Glutamatergic neuron (in vitro differentiated cells): Measurements from ENCODE around the gene FHL2. TPM values are rescaled to one million over a fixed set of nuclear protein-coding genes. Genes with fewer than 3 reads are reported as not detected.

ENCODE experiments used
- DNase-seq: peaks from one replicate; pipeline ENCODE4 v3.0.0; 2022
- H3K27ac Mint-ChIP-seq: one replicate; pipeline ENCODE4 v1.8.0; 2020; ENCODE audit warnings: mild to moderate bottlenecking, mixed read lengths, inconsistent platforms; ENCODE audit not compliant: unreplicated experiment
- H3K27me3 Mint-ChIP-seq: one replicate; pipeline ENCODE4 v1.8.0; 2020; ENCODE audit warnings: mild to moderate bottlenecking, moderate library complexity, mixed read lengths, inconsistent platforms; ENCODE audit not compliant: unreplicated experiment
- H3K36me3 Mint-ChIP-seq: one replicate; pipeline ENCODE4 v1.8.0; 2020; ENCODE audit warnings: mild to moderate bottlenecking, mixed read lengths, inconsistent platforms; ENCODE audit not compliant: unreplicated experiment
- H3K4me1 Mint-ChIP-seq: one replicate; pipeline ENCODE4 v1.8.0; 2020; ENCODE audit warnings: mild to moderate bottlenecking, low read depth, mixed read lengths, inconsistent platforms; ENCODE audit not compliant: unreplicated experiment
- H3K4me3 Mint-ChIP-seq: one replicate; pipeline ENCODE4 v1.8.0; 2020; ENCODE audit warnings: mild to moderate bottlenecking, mixed read lengths, inconsistent platforms; ENCODE audit not compliant: unreplicated experiment
- H3K9me3 Mint-ChIP-seq: one replicate; pipeline ENCODE4 v1.8.0; 2020; ENCODE audit warnings: mild to moderate bottlenecking, moderate library complexity, mixed read lengths, inconsistent platforms; ENCODE audit not compliant: unreplicated experiment
- CTCF ChIP-seq: fragments of 200-600 bp; sonication (generic); IDR thresholded peaks from one replicate; pipeline ENCODE4 v1.5.0; 2021; ENCODE audit not compliant: partially characterized antibody, unreplicated experiment
- total RNA-seq: library from RNA; stranded (reverse); fragmentation: NEBNext Ultra II Directional; extraction: Animal tissue kit (Norgen Biotek cat#: 25700); gene quantifications from one replicate; pipeline ENCODE4 v1.2.1, GENCODE V29; 2021; ENCODE audit not compliant: unreplicated experiment

The FHL2 gene
- total RNA-seq, 1 donor from 2014 or later = 3.2 TPM

- no peak overlapping the region for H3K4me3 Mint-ChIP-seq
- H3K27ac Mint-ChIP-seq = no peak overlapping the region
- no peaks in the 10 kb centered on the region for H3K27me3 Mint-ChIP-seq
- no peak for DNase-seq
- TF ChIP-seq CTCF = no peak
- no peaks in the 10 kb centered on the region for H3K9me3 Mint-ChIP-seq
- no peaks in the 10 kb centered on the region for H3K36me3 Mint-ChIP-seq
- H3K4me1 Mint-ChIP-seq = peaks cover 4% of the 10 kb centered on the region
Measured at GRCh38 chr2:105317937-105318336, 80.9 kb downstream of the FHL2 start.

- Mint-ChIP-seq H3K27ac (no peak overlapping the region), H3K9me3 (no peaks in the 10 kb centered on the region), H3K36me3 (no peaks in the 10 kb centered on the region), H3K27me3 (peaks cover 1% of the 10 kb centered on the region), H3K4me1 (no peaks in the 10 kb centered on the region), H3K4me3 (no peak overlapping the region)
- no peak for DNase-seq
- TF ChIP-seq CTCF = no peak
Measured at GRCh38 chr2:105315314-105315713, 83.5 kb downstream of the FHL2 start.

GRCh38 chr2:105313877-105314276 lies 85.0 kb downstream of the FHL2 start:
- H3K4me3 Mint-ChIP-seq = no peak overlapping the region
- DNase-seq = no peak
- no peaks in the 10 kb centered on the region for H3K9me3 Mint-ChIP-seq
- H3K27me3 Mint-ChIP-seq = peaks cover 2% of the 10 kb centered on the region
- no peaks in the 10 kb centered on the region for H3K36me3 Mint-ChIP-seq
- no peaks in the 10 kb centered on the region for H3K4me1 Mint-ChIP-seq
- no peak overlapping the region for H3K27ac Mint-ChIP-seq
- no peak for TF ChIP-seq CTCF

Other genes with a start within 250 kb of the FHL2 start
- 0.44 TPM for gene GPR45, start 157.3 kb downstream of the FHL2 start, total RNA-seq
- 14.9 TPM for gene TGFBRAP1, start 69.3 kb downstream of the FHL2 start, total RNA-seq
- 10.7 TPM for gene C2orf49, start 61.5 kb downstream of the FHL2 start, total RNA-seq